DND-41 (cell line): ENCODE data around the gene UGT1A4.

Experiments used
- ATAC-seq: fragments of 200-7000 bp; cut with Tn5 transposase; 3 replicates; pipeline ENCODE4 v1.9.1; 2021; ENCODE audit warnings: low read depth; ENCODE audit not compliant: insufficient read depth
- DNase-seq: peaks from one replicate; pipeline ENCODE4 v3.0.0-alpha.2; 2020
- H2AFZ ChIP-seq: 2 replicates; pipeline ENCODE4 v1.6.0; 2012; ENCODE audit warnings: low read depth, low read length
- H3K27ac ChIP-seq: 2 replicates; pipeline ENCODE4 v1.5.1; 2012; ENCODE audit warnings: low read length, inconsistent platforms
- H3K27me3 ChIP-seq: fragments of 200-600 bp; sonication (generic); 2 replicates; pipeline ENCODE4 v1.6.0; 2012; ENCODE audit warnings: low read length, mild to moderate bottlenecking, inconsistent platforms; ENCODE audit not compliant: insufficient read depth, poor library complexity
- H3K36me3 ChIP-seq: 2 replicates; pipeline ENCODE4 v1.5.1; 2012; ENCODE audit warnings: low read length, inconsistent platforms; ENCODE audit not compliant: insufficient read depth
- H3K4me1 ChIP-seq: 2 replicates; pipeline ENCODE4 v1.5.1; 2012; ENCODE audit warnings: mild to moderate bottlenecking, low read length; ENCODE audit not compliant: insufficient read depth
- H3K4me2 ChIP-seq: 2 replicates; pipeline ENCODE4 v1.6.0; 2012; ENCODE audit warnings: mild to moderate bottlenecking, moderate library complexity, low read length, inconsistent platforms; ENCODE audit not compliant: insufficient read depth
- H3K4me3 ChIP-seq, 2 experiments: fragments of 200-600 bp in 1 of 2; shearing (Covaris generic) in 1 of 2; 2 replicates each; pipeline ENCODE4 v1.5.1; 2012 to 2016; ENCODE audit warnings: inconsistent platforms in 2 of 2, low read length in 2 of 2, mild to moderate bottlenecking in 2 of 2, low read depth in 1 of 2, moderate library complexity in 1 of 2
- H3K79me2 ChIP-seq: 2 replicates; pipeline ENCODE4 v1.6.0; 2012; ENCODE audit warnings: low read length, inconsistent platforms; ENCODE audit not compliant: insufficient read depth
- H3K9ac ChIP-seq: 2 replicates; pipeline ENCODE4 v1.6.0; 2012; ENCODE audit warnings: low read depth, mild to moderate bottlenecking, inconsistent platforms, low read length, moderate library complexity
- H3K9me3 ChIP-seq: 2 replicates; pipeline ENCODE4 v1.5.1; 2012; ENCODE audit warnings: low read length, moderate library complexity, mild to moderate bottlenecking, inconsistent platforms; ENCODE audit not compliant: insufficient read depth, severe bottlenecking
- H4K20me1 ChIP-seq: 2 replicates; pipeline ENCODE4 v1.6.0; 2012; ENCODE audit warnings: low read length; ENCODE audit not compliant: insufficient read depth
- EZH2 ChIP-seq: IDR thresholded peaks from 3 replicates; pipeline ENCODE4 v1.6.1; 2012; ENCODE audit warnings: borderline replicate concordance, low read depth, mild to moderate bottlenecking, moderate library complexity, low read length, inconsistent platforms; ENCODE audit not compliant: severe bottlenecking
- TF ChIP-seq, protein P1 (sequence below): IDR thresholded peaks from 2 replicates; pipeline ENCODE4 v1.5.1; 2012; ENCODE audit warnings: borderline replicate concordance, low read length, moderate library complexity, mild to moderate bottlenecking; ENCODE audit not compliant: poor library complexity, severe bottlenecking; ENCODE audit errors: extremely low read depth

The UGT1A4 gene

DNA sequence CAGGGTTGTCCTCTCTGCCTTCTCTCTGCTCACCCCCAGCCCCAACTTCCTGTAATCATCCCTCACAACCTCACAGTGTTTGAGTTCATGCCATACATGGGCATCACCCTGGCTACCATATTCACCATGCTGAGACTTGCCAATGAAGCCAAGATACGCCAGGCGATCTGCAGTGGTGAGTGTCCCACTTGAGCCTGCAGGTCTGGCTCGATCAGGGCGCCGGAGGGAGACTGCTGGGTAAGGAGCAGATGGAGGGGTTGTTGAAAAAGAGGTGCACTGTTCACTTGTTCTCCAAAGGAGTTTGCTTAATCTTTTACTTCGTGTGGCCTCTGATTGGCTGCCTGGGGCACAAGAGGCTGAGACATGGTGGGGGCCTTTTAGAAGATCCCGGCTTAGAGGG lies 74.2 kb downstream of the UGT1A4 start:
- H3K27me3 ChIP-seq, result no peaks in the 10 kb centered on the region
- H3K79me2 ChIP-seq, result no peaks in the 10 kb centered on the region
- no peak overlapping the region for H3K4me3 ChIP-seq
- H3K4me2 ChIP-seq, result no peak overlapping the region
- H3K36me3 ChIP-seq, result no peaks in the 10 kb centered on the region
- no peaks in the 10 kb centered on the region for H3K4me1 ChIP-seq
- H3K9ac ChIP-seq, result no peak overlapping the region
- H3K9me3 ChIP-seq, result no peaks in the 10 kb centered on the region
- H3K27ac ChIP-seq, result no peak overlapping the region
- H2AFZ ChIP-seq, result no peak overlapping the region
- no peak for ATAC-seq
- H4K20me1 ChIP-seq, result no peaks in the 10 kb centered on the region
- no peak for TF ChIP-seq EZH2
- TF ChIP-seq, protein P1, sequence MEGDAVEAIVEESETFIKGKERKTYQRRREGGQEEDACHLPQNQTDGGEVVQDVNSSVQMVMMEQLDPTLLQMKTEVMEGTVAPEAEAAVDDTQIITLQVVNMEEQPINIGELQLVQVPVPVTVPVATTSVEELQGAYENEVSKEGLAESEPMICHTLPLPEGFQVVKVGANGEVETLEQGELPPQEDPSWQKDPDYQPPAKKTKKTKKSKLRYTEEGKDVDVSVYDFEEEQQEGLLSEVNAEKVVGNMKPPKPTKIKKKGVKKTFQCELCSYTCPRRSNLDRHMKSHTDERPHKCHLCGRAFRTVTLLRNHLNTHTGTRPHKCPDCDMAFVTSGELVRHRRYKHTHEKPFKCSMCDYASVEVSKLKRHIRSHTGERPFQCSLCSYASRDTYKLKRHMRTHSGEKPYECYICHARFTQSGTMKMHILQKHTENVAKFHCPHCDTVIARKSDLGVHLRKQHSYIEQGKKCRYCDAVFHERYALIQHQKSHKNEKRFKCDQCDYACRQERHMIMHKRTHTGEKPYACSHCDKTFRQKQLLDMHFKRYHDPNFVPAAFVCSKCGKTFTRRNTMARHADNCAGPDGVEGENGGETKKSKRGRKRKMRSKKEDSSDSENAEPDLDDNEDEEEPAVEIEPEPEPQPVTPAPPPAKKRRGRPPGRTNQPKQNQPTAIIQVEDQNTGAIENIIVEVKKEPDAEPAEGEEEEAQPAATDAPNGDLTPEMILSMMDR, result no peak
- no peak for DNase-seq

- Histone ChIP-seq H3K79me2 (no peaks in the 10 kb centered on the region), H4K20me1 (no peaks in the 10 kb centered on the region), H3K27me3 (no peaks in the 10 kb centered on the region), H3K4me3 (no peak overlapping the region), H3K4me2 (no peak overlapping the region), H3K9ac (no peak overlapping the region), H3K9me3 (no peaks in the 10 kb centered on the region), H3K27ac (no peak overlapping the region), H2AFZ (no peak overlapping the region), H3K4me1 (no peaks in the 10 kb centered on the region), H3K36me3 (no peaks in the 10 kb centered on the region)
- TF ChIP-seq, protein P1, result no peak
- TF ChIP-seq EZH2, result no peak
- DNase-seq (no peak), ATAC-seq (no peak)
Measured at GRCh38 chr2:233793465-233794127, 75.1 kb downstream of the UGT1A4 start.

GRCh38 chr2:233794128-233794658 lies 75.7 kb downstream of the UGT1A4 start:
- DNase-seq (no peak), ATAC-seq (no peak)
- Histone ChIP-seq H3K4me2 (no peak overlapping the region), H2AFZ (no peak overlapping the region), H3K79me2 (no peaks in the 10 kb centered on the region), H3K27ac (no peak overlapping the region), H3K36me3 (no peaks in the 10 kb centered on the region), H3K9me3 (no peaks in the 10 kb centered on the region), H3K4me1 (no peaks in the 10 kb centered on the region), H3K4me3 (no peak overlapping the region), H3K9ac (no peak overlapping the region), H3K27me3 (no peaks in the 10 kb centered on the region), H4K20me1 (no peaks in the 10 kb centered on the region)
- TF ChIP-seq, protein P1, result no peak
- TF ChIP-seq EZH2, result no peak
